HepG2 (cell line): Measurements from ENCODE around the gene MRGPRF. TPM values are rescaled to one million over a fixed set of nuclear protein-coding genes. Genes with fewer than 3 reads are reported as not detected.
A peak's percentile ranks its signal among the peaks of the same experiment; 100 is the strongest.

ENCODE experiments used
- ATAC-seq: fragments of 200-7000 bp; cut with Tn5 transposase; 3 replicates; pipeline ENCODE4 v1.9.1; 2020; ENCODE audit warnings: mild to moderate bottlenecking, moderate library complexity
- Bru-seq: library from RNA; stranded (reverse); fragments of 400-500 nt; gene quantifications from one replicate; lab custom pipeline; 2021; lab: Mats Ljungman, UMichigan
- BruChase-seq, 2 experiments: library from RNA; stranded (reverse); fragments of 400-500 nt; gene quantifications; one replicate each; lab custom pipeline; 2021; lab: Mats Ljungman, UMichigan
- BruUV-seq: library from RNA; stranded (reverse); fragments of 400-500 nt; replicated peaks from 2 replicates; lab custom pipeline; 2021; lab: Mats Ljungman, UMichigan
- CTCF ChIA-PET: fragments of 300-600 bp; formaldehyde crosslinking; extraction: SDS; loops from one replicate; lab custom pipeline; 2021; ENCODE audit warnings: low total read pairs, inconsistent platforms, low intra/inter-chr PET ratio; lab: Yijun Ruan, JAX
- POLR2A ChIA-PET: fragments of 350-600 bp; sonication (Branson Sonifier 250); formaldehyde crosslinking; loops from one replicate; lab custom pipeline; 2020; ENCODE audit warnings: antibody characterized with exemption, inconsistent platforms; lab: Yijun Ruan, JAX
- DNase-seq: peaks from one replicate; pipeline ENCODE4 v3.0.0-alpha.2; 2015; ENCODE audit warnings: low spot score
- FAIRE-seq: peaks from 3 replicates; lab custom pipeline; 2011; peaks lifted over from hg19 to GRCh38; lab: Jason Lieb, UNC
- H2AFZ ChIP-seq: one replicate; pipeline ENCODE4 v1.6.1; 2011; ENCODE audit warnings: low read length, inconsistent platforms
- H3K27ac ChIP-seq: fragments of 300-600 bp; 3 replicates; pipeline ENCODE4 v1.8.0; 2011; ENCODE audit warnings: mixed run types, mild to moderate bottlenecking, mixed read lengths, low read length, inconsistent platforms; ENCODE audit not compliant: insufficient read depth; ENCODE audit errors: extremely low read length
- H3K27me3 ChIP-seq, 2 experiments: fragments of 200-600 bp in 1 of 2; 2 replicates in 1 of 2; 3 replicates in 1 of 2; pipeline versions ENCODE4 v1.6.0 to v1.8.0; 2011; ENCODE audit warnings: low read length in 2 of 2, mild to moderate bottlenecking in 2 of 2, moderate library complexity in 2 of 2, inconsistent platforms in 1 of 2; ENCODE audit not compliant: insufficient read depth in 2 of 2, control insufficient read depth in 1 of 2
- H3K36me3 ChIP-seq, 2 experiments: fragments of 200-600 bp in 1 of 2; replicated peaks in 1 of 2; 2 replicates in 1 of 2; 3 replicates in 1 of 2; pipeline versions ENCODE4 v1.5.1 to v1.8.0; 2011; ENCODE audit warnings: low read length in 2 of 2, inconsistent platforms in 1 of 2; ENCODE audit not compliant: insufficient read depth in 2 of 2, control insufficient read depth in 1 of 2
- H3K4me1 ChIP-seq: 2 replicates; pipeline ENCODE4 v1.5.1; 2012; ENCODE audit warnings: low read length, inconsistent platforms; ENCODE audit not compliant: insufficient read depth
- H3K4me2 ChIP-seq: 2 replicates; pipeline ENCODE4 v1.6.0; 2011; ENCODE audit warnings: low read depth, low read length, inconsistent platforms
- H3K4me3 ChIP-seq, 3 experiments: fragments of 200-600 bp in 1 of 3; sonication (generic), shearing (Covaris generic) in 1 of 3; replicated peaks in 1 of 3; 2 replicates each; pipeline ENCODE4 v1.5.1; 2011 to 2016; ENCODE audit warnings: low read length in 3 of 3, inconsistent platforms in 2 of 3, low read depth in 2 of 3, mild to moderate bottlenecking in 2 of 3, control low read depth in 1 of 3, mixed read lengths in 1 of 3; ENCODE audit not compliant: insufficient read depth in 1 of 3
- H3K79me2 ChIP-seq: one replicate; pipeline ENCODE4 v1.6.1; 2011; ENCODE audit warnings: low read length, inconsistent platforms; ENCODE audit not compliant: insufficient read depth
- H3K9ac ChIP-seq: 2 replicates; pipeline ENCODE4 v1.6.0; 2011; ENCODE audit warnings: mild to moderate bottlenecking, low read depth, low read length, inconsistent platforms; ENCODE audit not compliant: insufficient read depth
- H3K9me3 ChIP-seq: 2 replicates; pipeline ENCODE4 v1.5.1; 2012; ENCODE audit warnings: mild to moderate bottlenecking, low read length
- H4K20me1 ChIP-seq: 2 replicates; pipeline ENCODE4 v1.6.0; 2011; ENCODE audit warnings: inconsistent platforms, mild to moderate bottlenecking, low read length, moderate library complexity; ENCODE audit not compliant: insufficient read depth
- KLF6 ChIP-seq: IDR thresholded peaks from 2 replicates; pipeline ENCODE4 v1.8.0; 2016; ENCODE audit warnings: missing biosample characterization, missing genetic modification reagents
- ZNF234 ChIP-seq: sonication (generic); formaldehyde crosslinking; conservative IDR thresholded peaks from 2 replicates; pipeline ENCODE4 v1.5.1; 2020; ENCODE audit warnings: mild to moderate bottlenecking, missing genetic modification reagents
- WGBS: methylation state at CpG from one replicate; pipeline ENCODE4 v1.1.6; 2017; ENCODE audit warnings: low lambda C conversion rate; 5-methylcytosine and 5-hydroxymethylcytosine counted together
- in situ Hi-C: cut with HindIII; loops from 2 replicates; pipeline ENCODE4 v1.10.0; 2017; ENCODE audit warnings: low pct_unique_long_range_greater_than_20kb; ENCODE audit not compliant: extremely low pct_ligation_motif_present
- intact Hi-C: fragments of 100-400 bp; cut with micrococcal nuclease; formaldehyde crosslinking; loops from one replicate; pipeline ENCODE4 v1.10.0; 2022; ENCODE audit not compliant: unreplicated experiment
- long read RNA-seq, 2 experiments: library from RNA in 1 of 2; library from polyadenylated mRNA in 1 of 2; stranded (forward) in 1 of 2; unstranded in 1 of 2; transcript quantifications; one replicate each; pipeline ENCODE4 v2.0.0, GENCODE V29; 2019 to 2022
- polyA minus RNA-seq, 3 experiments: library from RNA; depleted of rRNA, polyadenylated mRNA; stranded (reverse); fragments of >200 nt; gene quantifications; 2 replicates each; pipeline ENCODE4 v1.2.3, GENCODE V29; 2011; ENCODE audit warnings: low replicate concordance in 1 of 3
- polyA plus RNA-seq, 8 experiments: library from polyadenylated mRNA; depleted of rRNA in 3 of 8; stranded (reverse) in 7 of 8; unstranded in 1 of 8; fragments of >200 nt; fragmentation: Illumina TruSeq in 4 of 8; extraction: Trizol in 4 of 8; gene quantifications; 2 replicates each; pipeline versions ENCODE4 v1.2.1 to v1.2.3, GENCODE V29; 2011 to 2016; ENCODE audit warnings: low read depth in 4 of 8, missing spikeins in 1 of 8, mixed read lengths in 1 of 8; ENCODE audit not compliant: insufficient read depth in 1 of 8
- total RNA-seq, 5 experiments: library from RNA; depleted of rRNA; stranded (reverse); fragments of >200 nt; fragmentation: Illumina TruSeq; extraction: Trizol; gene quantifications; 2 replicates each; pipeline ENCODE4 v1.2.3, GENCODE V29; 2016; ENCODE audit warnings: low read depth in 1 of 5
- TF ChIP-seq, protein P1 (sequence below): sonication (generic); formaldehyde crosslinking; conservative IDR thresholded peaks from 2 replicates; pipeline ENCODE4 v1.8.0; 2022; ENCODE audit warnings: mild to moderate bottlenecking, moderate library complexity, missing genetic modification reagents
- TF ChIP-seq, protein P2 (sequence below): sonication (generic); formaldehyde crosslinking; conservative IDR thresholded peaks from 2 replicates; pipeline ENCODE4 v1.8.1; 2023; ENCODE audit warnings: missing genetic modification reagents
- TF ChIP-seq, protein P3 (sequence below): sonication (generic); formaldehyde crosslinking; IDR thresholded peaks from 2 replicates; pipeline ENCODE4 v1.4.0; 2020; ENCODE audit warnings: missing genetic modification reagents, low read depth, mild to moderate bottlenecking, borderline replicate concordance
- TF ChIP-seq, protein P4 (sequence below): sonication (generic); formaldehyde crosslinking; IDR thresholded peaks from 2 replicates; pipeline ENCODE4 v1.5.1; 2020; ENCODE audit warnings: missing genetic modification reagents, mild to moderate bottlenecking, borderline replicate concordance
- TF ChIP-seq, protein P5 (sequence below): sonication (generic); formaldehyde crosslinking; IDR thresholded peaks from 2 replicates; pipeline ENCODE4 v1.4.0; 2020; ENCODE audit warnings: missing genetic modification reagents; ENCODE audit errors: not compliant biosample characterization

MRGPRF gene, protein sequence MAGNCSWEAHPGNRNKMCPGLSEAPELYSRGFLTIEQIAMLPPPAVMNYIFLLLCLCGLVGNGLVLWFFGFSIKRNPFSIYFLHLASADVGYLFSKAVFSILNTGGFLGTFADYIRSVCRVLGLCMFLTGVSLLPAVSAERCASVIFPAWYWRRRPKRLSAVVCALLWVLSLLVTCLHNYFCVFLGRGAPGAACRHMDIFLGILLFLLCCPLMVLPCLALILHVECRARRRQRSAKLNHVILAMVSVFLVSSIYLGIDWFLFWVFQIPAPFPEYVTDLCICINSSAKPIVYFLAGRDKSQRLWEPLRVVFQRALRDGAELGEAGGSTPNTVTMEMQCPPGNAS
- total RNA-seq (2016; rRNA removed; fragmentation: Illumina TruSeq; extraction: Trizol) (not detected in 2 replicates), polyA plus RNA-seq (2011; rRNA removed) (not detected in 2 replicates), polyA minus RNA-seq (2011; rRNA and poly(A)+ RNA removed; ENCODE audit: low replicate concordance) (1.1 TPM in 1 of 2 replicates, not detected in the other), Bru-seq, nascent RNA (not detected), BruChase-seq, experiment 1, labeled RNA remaining after a 6-hour chase (not detected), BruChase-seq, experiment 2, labeled RNA remaining after a 2-hour chase (not detected)
- not detected in 2 replicates for total RNA-seq (2016; cell fraction: cytosol; rRNA removed; fragmentation: Illumina TruSeq; extraction: Trizol; ENCODE audit: low read depth)
- total RNA-seq (2016; cell fraction: insoluble cytoplasmic fraction; rRNA removed; fragmentation: Illumina TruSeq; extraction: Trizol), result not detected in 2 replicates
- total RNA-seq (2016; cell fraction: membrane; rRNA removed; fragmentation: Illumina TruSeq; extraction: Trizol), result not detected in 2 replicates
- not detected in 2 replicates for total RNA-seq (2016; cell fraction: nucleus; rRNA removed; fragmentation: Illumina TruSeq; extraction: Trizol)
- polyA plus RNA-seq (2011; cell fraction: cytosol; rRNA removed), result not detected in 2 replicates
- not detected in 2 replicates for polyA plus RNA-seq (2011; cell fraction: nucleus; rRNA removed)
- not detected in 2 replicates for polyA plus RNA-seq (2012)
- not detected in 2 replicates for polyA plus RNA-seq (2016; cell fraction: cytosol; fragmentation: Illumina TruSeq; extraction: Trizol; ENCODE audit: low read depth)
- not detected in 2 replicates for polyA plus RNA-seq (2016; cell fraction: insoluble cytoplasmic fraction; fragmentation: Illumina TruSeq; extraction: Trizol; ENCODE audit: low read depth)
- polyA plus RNA-seq (2016; cell fraction: membrane; fragmentation: Illumina TruSeq; extraction: Trizol; ENCODE audit: low read depth), result not detected in 2 replicates
- polyA plus RNA-seq (2016; cell fraction: nucleus; fragmentation: Illumina TruSeq; extraction: Trizol; ENCODE audit: insufficient read depth, low read depth), result not detected in 2 replicates
- polyA minus RNA-seq (2011; cell fraction: cytosol; rRNA and poly(A)+ RNA removed), result not detected in 2 replicates
- not detected in 2 replicates for polyA minus RNA-seq (2011; cell fraction: nucleus; rRNA and poly(A)+ RNA removed)
- long read RNA-seq, experiment 1, result 0 reads
- long read RNA-seq, experiment 2, result 0 reads

DNA sequence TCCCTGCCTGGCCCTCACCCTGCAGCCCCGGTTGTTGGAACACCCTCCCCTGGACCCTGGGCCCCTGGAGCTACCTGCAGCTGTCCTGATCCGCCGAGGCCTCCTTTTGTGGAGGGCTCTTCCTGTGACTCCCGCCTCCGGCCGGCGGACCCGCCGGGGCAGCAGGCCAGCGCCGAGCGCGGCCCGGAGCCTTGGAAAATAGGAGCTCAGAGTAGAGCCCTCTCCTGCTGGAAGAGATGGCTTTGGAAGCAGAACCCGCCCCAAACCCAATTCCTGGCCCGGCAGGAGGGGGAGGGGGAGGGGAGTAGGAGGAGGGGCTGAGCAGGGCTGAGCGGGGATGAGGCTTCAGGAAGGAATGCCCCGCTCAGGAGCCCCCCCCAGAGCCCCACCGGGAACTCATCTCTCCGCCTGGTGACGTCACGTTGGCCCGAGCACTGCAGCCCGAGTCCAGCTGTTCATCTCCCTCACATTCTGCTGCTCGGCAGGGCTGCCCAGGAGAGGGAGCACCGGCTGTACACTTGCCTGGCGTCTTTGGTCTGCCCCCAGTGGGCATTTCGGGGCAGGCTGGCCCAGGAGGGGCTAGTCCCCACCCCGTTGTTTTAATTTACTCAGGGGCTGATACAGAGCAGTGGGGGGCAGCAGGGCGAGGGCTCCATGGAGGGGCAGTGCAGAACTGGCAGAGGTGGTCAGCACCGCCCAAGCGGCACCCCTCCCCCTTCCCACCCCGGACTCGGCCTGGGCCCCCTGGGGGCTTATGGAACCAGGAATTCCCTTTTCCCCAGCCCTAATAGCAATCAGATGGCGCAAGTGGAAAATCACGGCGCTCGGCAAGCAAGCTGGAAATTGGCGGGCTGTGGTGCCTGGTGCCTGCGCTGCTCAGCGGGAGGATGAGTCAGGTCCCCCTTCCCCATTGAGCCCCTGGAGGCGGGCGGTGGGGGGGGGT lies at the start of gene MRGPRF:
TSS of gene MRGPRF (minus strand) at position 238 of the 943 bp plus-strand sequence. CDS start 3,345 bp downstream, outside the sequence.
- DNase-seq, result no peak
- H3K4me2 ChIP-seq, result peak within 1 kb of the TSS; percentile 51
- H3K36me3 ChIP-seq, result no peaks in the 10 kb centered on the region
- H3K4me3 ChIP-seq, result peak within 1 kb of the TSS in 1 of 3 experiments; percentile 31; a peak in 1 of 6 replicates
- H3K4me1 ChIP-seq, result peaks cover 36% of the 10 kb centered on the region
- H3K9ac ChIP-seq, result no peak within 1 kb of the TSS
- ATAC-seq, result no peak
- CTCF ChIA-PET, result no interaction called here
- no peak for FAIRE-seq
- H3K79me2 ChIP-seq, result no peaks in the 10 kb centered on the region
- intact Hi-C loops (no loop called here), in situ Hi-C loops (no loop called here)
- 50% methylated on average over 18 of the region's 43 CpGs for WGBS
- POLR2A ChIA-PET, result no interaction called here
- H4K20me1 ChIP-seq, result no peaks in the 10 kb centered on the region
- H3K9me3 ChIP-seq, result no peaks in the 10 kb centered on the region
- BruUV-seq, result no TSS peak
- no peak within 1 kb of the TSS for H3K27ac ChIP-seq
- peaks cover 20 to 50% of the 10 kb centered on the region in 2 experiments for H3K27me3 ChIP-seq
- no peak within 1 kb of the TSS for H2AFZ ChIP-seq
- TF ChIP-seq, protein P1, sequence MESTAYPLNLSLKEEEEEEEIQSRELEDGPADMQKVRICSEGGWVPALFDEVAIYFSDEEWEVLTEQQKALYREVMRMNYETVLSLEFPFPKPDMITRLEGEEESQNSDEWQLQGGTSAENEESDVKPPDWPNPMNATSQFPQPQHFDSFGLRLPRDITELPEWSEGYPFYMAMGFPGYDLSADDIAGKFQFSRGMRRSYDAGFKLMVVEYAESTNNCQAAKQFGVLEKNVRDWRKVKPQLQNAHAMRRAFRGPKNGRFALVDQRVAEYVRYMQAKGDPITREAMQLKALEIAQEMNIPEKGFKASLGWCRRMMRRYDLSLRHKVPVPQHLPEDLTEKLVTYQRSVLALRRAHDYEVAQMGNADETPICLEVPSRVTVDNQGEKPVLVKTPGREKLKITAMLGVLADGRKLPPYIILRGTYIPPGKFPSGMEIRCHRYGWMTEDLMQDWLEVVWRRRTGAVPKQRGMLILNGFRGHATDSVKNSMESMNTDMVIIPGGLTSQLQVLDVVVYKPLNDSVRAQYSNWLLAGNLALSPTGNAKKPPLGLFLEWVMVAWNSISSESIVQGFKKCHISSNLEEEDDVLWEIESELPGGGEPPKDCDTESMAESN, result no peak
- TF ChIP-seq, protein P2, sequence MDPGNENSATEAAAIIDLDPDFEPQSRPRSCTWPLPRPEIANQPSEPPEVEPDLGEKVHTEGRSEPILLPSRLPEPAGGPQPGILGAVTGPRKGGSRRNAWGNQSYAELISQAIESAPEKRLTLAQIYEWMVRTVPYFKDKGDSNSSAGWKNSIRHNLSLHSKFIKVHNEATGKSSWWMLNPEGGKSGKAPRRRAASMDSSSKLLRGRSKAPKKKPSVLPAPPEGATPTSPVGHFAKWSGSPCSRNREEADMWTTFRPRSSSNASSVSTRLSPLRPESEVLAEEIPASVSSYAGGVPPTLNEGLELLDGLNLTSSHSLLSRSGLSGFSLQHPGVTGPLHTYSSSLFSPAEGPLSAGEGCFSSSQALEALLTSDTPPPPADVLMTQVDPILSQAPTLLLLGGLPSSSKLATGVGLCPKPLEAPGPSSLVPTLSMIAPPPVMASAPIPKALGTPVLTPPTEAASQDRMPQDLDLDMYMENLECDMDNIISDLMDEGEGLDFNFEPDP (CRISPR knock-in tag), result no peak
- TF ChIP-seq ZNF234 (CRISPR knock-in tag) (no peak), KLF6 (no peak)
- TF ChIP-seq, protein P3, sequence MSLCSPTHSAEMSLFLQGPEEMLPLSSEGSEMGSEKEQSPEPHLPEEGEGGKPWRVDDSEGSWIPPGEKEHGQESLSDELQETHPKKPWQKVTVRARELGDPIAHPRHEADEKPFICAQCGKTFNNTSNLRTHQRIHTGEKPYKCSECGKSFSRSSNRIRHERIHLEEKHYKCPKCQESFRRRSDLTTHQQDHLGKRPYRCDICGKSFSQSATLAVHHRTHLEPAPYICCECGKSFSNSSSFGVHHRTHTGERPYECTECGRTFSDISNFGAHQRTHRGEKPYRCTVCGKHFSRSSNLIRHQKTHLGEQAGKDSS (CRISPR knock-in tag), result peak; percentile 99
- TF ChIP-seq, protein P4, sequence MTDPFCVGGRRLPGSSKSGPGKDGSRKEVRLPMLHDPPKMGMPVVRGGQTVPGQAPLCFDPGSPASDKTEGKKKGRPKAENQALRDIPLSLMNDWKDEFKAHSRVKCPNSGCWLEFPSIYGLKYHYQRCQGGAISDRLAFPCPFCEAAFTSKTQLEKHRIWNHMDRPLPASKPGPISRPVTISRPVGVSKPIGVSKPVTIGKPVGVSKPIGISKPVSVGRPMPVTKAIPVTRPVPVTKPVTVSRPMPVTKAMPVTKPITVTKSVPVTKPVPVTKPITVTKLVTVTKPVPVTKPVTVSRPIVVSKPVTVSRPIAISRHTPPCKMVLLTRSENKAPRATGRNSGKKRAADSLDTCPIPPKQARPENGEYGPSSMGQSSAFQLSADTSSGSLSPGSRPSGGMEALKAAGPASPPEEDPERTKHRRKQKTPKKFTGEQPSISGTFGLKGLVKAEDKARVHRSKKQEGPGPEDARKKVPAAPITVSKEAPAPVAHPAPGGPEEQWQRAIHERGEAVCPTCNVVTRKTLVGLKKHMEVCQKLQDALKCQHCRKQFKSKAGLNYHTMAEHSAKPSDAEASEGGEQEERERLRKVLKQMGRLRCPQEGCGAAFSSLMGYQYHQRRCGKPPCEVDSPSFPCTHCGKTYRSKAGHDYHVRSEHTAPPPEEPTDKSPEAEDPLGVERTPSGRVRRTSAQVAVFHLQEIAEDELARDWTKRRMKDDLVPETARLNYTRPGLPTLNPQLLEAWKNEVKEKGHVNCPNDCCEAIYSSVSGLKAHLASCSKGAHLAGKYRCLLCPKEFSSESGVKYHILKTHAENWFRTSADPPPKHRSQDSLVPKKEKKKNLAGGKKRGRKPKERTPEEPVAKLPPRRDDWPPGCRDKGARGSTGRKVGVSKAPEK, result no peak
- TF ChIP-seq, protein P5, sequence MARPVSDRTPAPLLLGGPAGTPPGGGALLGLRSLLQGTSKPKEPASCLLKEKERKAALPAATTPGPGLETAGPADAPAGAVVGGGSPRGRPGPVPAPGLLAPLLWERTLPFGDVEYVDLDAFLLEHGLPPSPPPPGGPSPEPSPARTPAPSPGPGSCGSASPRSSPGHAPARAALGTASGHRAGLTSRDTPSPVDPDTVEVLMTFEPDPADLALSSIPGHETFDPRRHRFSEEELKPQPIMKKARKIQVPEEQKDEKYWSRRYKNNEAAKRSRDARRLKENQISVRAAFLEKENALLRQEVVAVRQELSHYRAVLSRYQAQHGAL (CRISPR knock-in tag), result no peak
